OCI-LY1 (cell line): ENCODE data around the gene DHX38.

ENCODE experiments used
- H2AFZ ChIP-seq: fragments of 200-600 bp; sonication (generic), shearing (Covaris generic); 2 replicates; pipeline ENCODE4 v1.6.0; 2014; ENCODE audit warnings: antibody characterized with exemption, mild to moderate bottlenecking, low read length
- H3F3A ChIP-seq: fragments of 200-600 bp; sonication (generic), shearing (Covaris generic); 2 replicates; pipeline ENCODE4 v1.6.0; 2014; ENCODE audit warnings: mild to moderate bottlenecking, antibody characterized with exemption, low read length, moderate library complexity; ENCODE audit not compliant: insufficient read depth
- H3K27ac ChIP-seq: fragments of 200-600 bp; sonication (generic); 2 replicates; pipeline ENCODE4 v1.5.1; 2014; ENCODE audit warnings: low read length, mixed run types, mild to moderate bottlenecking, low read depth; ENCODE audit not compliant: poor library complexity, severe bottlenecking
- H3K27me3 ChIP-seq: fragments of 200-600 bp; sonication (generic); 2 replicates; pipeline ENCODE4 v1.6.0; 2014; ENCODE audit warnings: antibody characterized with exemption, mild to moderate bottlenecking, low read length, moderate library complexity; ENCODE audit not compliant: insufficient read depth
- H3K36me3 ChIP-seq: fragments of 200-600 bp; sonication (generic); 2 replicates; pipeline ENCODE4 v1.6.1; 2014; ENCODE audit warnings: mild to moderate bottlenecking, antibody characterized with exemption, low read length, moderate library complexity, mixed read lengths; ENCODE audit not compliant: insufficient read depth
- H3K4me1 ChIP-seq: fragments of 200-600 bp; sonication (generic); 2 replicates; pipeline ENCODE4 v1.5.1; 2014; ENCODE audit warnings: mild to moderate bottlenecking, low read length, moderate library complexity; ENCODE audit not compliant: insufficient read depth, severe bottlenecking
- H3K4me2 ChIP-seq: fragments of 200-600 bp; sonication (generic), shearing (Covaris generic); 2 replicates; pipeline ENCODE4 v1.6.1; 2014; ENCODE audit warnings: low read length
- H3K4me3 ChIP-seq: fragments of 200-600 bp; sonication (generic); 2 replicates; pipeline ENCODE4 v1.5.1; 2014; ENCODE audit warnings: low read length, low read depth, mild to moderate bottlenecking, mixed read lengths; ENCODE audit not compliant: poor library complexity, severe bottlenecking
- H3K79me2 ChIP-seq: fragments of 200-600 bp; shearing (Covaris generic); 2 replicates; pipeline ENCODE4 v1.6.1; 2016; ENCODE audit warnings: mixed run types, low read length, mixed read lengths; ENCODE audit not compliant: insufficient read depth
- H3K9ac ChIP-seq: fragments of 200-600 bp; sonication (generic), shearing (Covaris generic); 2 replicates; pipeline ENCODE4 v1.6.1; 2014; ENCODE audit warnings: mild to moderate bottlenecking, low read length, mixed read lengths
- H3K9me2 ChIP-seq: fragments of 200-600 bp; sonication (generic), shearing (Covaris generic); 2 replicates; pipeline ENCODE4 v1.6.1; 2014; ENCODE audit warnings: low read depth, mild to moderate bottlenecking, low read length, mixed read lengths
- H3K9me3 ChIP-seq: fragments of 200-600 bp; shearing (Covaris generic); 2 replicates; pipeline ENCODE4 v1.6.1; 2014; ENCODE audit warnings: low read length, mixed read lengths
- H4K20me1 ChIP-seq: fragments of 200-600 bp; sonication (generic), shearing (Covaris generic); 2 replicates; pipeline ENCODE4 v1.6.0; 2016; ENCODE audit warnings: mild to moderate bottlenecking, low read length; ENCODE audit not compliant: insufficient read depth
- CTCF ChIP-seq: fragments of 200-600 bp; sonication (generic), shearing (Covaris generic); IDR thresholded peaks from 2 replicates; pipeline ENCODE4 v1.5.1; 2017; ENCODE audit warnings: mild to moderate bottlenecking, antibody characterized with exemption, low read length, moderate library complexity, mixed read lengths
- EZH2 ChIP-seq: fragments of 200-600 bp; sonication (generic), shearing (Covaris generic); IDR thresholded peaks from 2 replicates; pipeline ENCODE4 v1.8.0; 2017; ENCODE audit warnings: borderline replicate concordance, mixed run types, mild to moderate bottlenecking, antibody characterized with exemption, low read length, moderate library complexity, mixed read lengths

The DHX38 gene

DNA sequence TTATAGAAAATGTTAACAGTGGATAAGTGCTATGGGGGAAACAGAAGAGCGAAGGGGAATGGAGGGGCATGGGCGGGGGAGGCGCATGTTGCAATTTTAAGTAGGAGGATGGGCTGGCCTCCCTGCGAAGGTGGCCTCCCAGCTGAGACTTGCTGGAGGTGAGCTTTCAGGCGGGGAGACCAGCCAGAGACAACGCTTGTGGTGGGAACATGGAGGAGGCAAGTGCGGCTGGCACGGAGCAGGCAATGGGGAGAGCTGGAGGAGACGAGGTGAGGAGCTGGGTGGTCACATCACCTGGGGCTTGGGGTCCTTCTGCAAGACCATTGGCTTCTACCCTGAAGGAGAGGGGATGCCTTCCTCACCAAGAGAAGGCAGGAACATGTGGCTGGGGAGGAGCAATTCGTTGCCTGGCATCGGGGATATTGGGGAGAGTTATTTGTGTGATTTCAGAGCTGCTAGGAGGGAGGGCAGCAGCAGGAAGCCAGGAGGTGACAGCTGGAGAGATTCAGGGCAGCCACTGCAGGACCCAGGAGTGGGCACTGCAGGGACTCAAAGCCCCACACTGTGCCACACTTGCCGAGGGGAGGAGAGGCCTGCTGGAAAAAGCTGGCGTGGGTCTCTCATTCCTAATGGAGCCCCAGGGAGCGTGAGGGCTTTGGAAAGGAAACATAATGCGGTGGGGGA lies 43.9 kb downstream of the DHX38 start:
- Histone ChIP-seq H3K27ac (no peak overlapping the region), H3F3A (no peaks in the 10 kb centered on the region), H3K9ac (no peak overlapping the region), H4K20me1 (no peaks in the 10 kb centered on the region), H2AFZ (no peak overlapping the region), H3K4me2 (no peak overlapping the region), H3K79me2 (no peaks in the 10 kb centered on the region), H3K9me2 (no peaks in the 10 kb centered on the region), H3K9me3 (no peaks in the 10 kb centered on the region), H3K4me1 (no peaks in the 10 kb centered on the region), H3K4me3 (no peak overlapping the region), H3K27me3 (no peaks in the 10 kb centered on the region), H3K36me3 (no peaks in the 10 kb centered on the region)
- TF ChIP-seq CTCF (no peak), EZH2 (no peak)

DNA sequence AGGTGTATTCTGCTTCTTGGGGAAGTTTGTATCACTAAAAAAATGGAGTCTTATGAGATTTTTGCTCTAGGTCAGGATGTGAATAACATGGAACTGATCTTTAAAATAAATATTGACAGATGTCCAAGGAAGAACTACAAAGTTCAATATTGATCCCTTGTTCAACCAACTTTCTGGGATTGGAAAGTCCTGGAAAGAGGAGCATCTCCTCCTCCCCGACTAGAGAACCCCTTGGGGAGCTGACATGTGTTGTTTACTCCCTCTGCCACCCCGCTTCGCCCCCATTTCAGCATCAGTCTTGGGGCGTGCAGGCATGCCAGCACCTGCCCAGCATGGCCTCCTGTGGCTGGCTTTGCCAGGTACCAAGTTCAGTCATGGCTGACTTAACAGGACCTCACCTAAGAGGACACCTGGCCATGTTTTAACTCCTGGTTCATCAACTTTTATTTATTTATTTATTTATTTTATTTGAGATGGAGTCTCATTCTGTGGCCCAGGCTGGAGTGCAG lies 44.5 kb downstream of the DHX38 start:
- H3K27me3 ChIP-seq = no peaks in the 10 kb centered on the region
- no peaks in the 10 kb centered on the region for H4K20me1 ChIP-seq
- H3K9ac ChIP-seq = no peak overlapping the region
- no peaks in the 10 kb centered on the region for H3K36me3 ChIP-seq
- H2AFZ ChIP-seq = no peak overlapping the region
- no peak overlapping the region for H3K27ac ChIP-seq
- H3F3A ChIP-seq = no peaks in the 10 kb centered on the region
- H3K79me2 ChIP-seq = no peaks in the 10 kb centered on the region
- H3K4me3 ChIP-seq = no peak overlapping the region
- no peak overlapping the region for H3K4me2 ChIP-seq
- TF ChIP-seq CTCF = no peak
- H3K4me1 ChIP-seq = no peaks in the 10 kb centered on the region
- H3K9me3 ChIP-seq = no peaks in the 10 kb centered on the region
- no peaks in the 10 kb centered on the region for H3K9me2 ChIP-seq

DNA sequence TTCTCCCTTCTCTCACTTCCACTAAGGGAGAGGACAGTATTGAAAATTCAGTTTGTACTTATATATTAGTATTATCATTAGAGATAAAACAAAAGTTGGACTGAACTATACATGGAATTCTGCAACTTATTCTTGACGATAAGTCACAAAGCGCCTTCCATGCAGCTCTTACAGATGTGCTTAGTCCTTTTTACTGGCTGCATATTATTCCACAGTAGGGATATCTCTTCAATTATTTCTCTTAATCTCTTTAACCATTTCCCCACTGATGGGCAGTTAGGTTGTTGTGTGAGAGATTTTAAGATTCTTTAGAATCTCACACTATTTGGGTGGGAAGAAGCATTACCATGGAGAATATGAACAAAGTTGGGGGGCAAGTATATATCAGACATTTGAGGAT lies 46.3 kb downstream of the DHX38 start:
- TF ChIP-seq EZH2 (no peak), CTCF (no peak)
- no peaks in the 10 kb centered on the region for H3K79me2 ChIP-seq
- no peak overlapping the region for H3K4me3 ChIP-seq
- no peak overlapping the region for H3K9ac ChIP-seq
- H3K9me2 ChIP-seq = no peaks in the 10 kb centered on the region
- H3K36me3 ChIP-seq = no peaks in the 10 kb centered on the region
- H3K4me2 ChIP-seq = no peak overlapping the region
- H3K9me3 ChIP-seq = no peaks in the 10 kb centered on the region
- H4K20me1 ChIP-seq = no peaks in the 10 kb centered on the region
- H3K4me1 ChIP-seq = no peaks in the 10 kb centered on the region
- no peak overlapping the region for H3K27ac ChIP-seq
- no peaks in the 10 kb centered on the region for H3K27me3 ChIP-seq
- H3F3A ChIP-seq = no peaks in the 10 kb centered on the region
- H2AFZ ChIP-seq = no peak overlapping the region
